K562 (cell line): ENCODE data around the gene MYH15. TPM values are rescaled to one million over a fixed set of nuclear protein-coding genes. Genes with fewer than 3 reads are reported as not detected.

Experiments
- ATAC-seq: fragments of 200-7000 bp; cut with Tn5 transposase; 3 replicates; pipeline ENCODE4 v1.9.1; 2020; ENCODE audit warnings: moderate library complexity
- BruUV-seq: library from RNA; stranded (reverse); fragments of 400-500 nt; replicated peaks from 2 replicates; lab custom pipeline; 2021; lab: Mats Ljungman, UMichigan
- CTCF ChIA-PET: fragments of 300-600 bp; formaldehyde crosslinking; extraction: SDS; loops from one replicate; lab custom pipeline; 2021; ENCODE audit warnings: low intra/inter-chr PET ratio; lab: Yijun Ruan, JAX
- POLR2A ChIA-PET: fragments of 300-600, 350-650 bp; sonication (Branson Sonifier 250); formaldehyde crosslinking; extraction: SDS; loops from one replicate; lab custom pipeline; 2021; ENCODE audit warnings: antibody characterized with exemption, inconsistent platforms; lab: Yijun Ruan, JAX
- DNase-seq, 4 experiments: peaks; one replicate each; pipeline versions ENCODE4 v3.0.0 to v3.0.0-alpha.2; 2011 to 2018; ENCODE audit warnings: low spot score in 3 of 4, mixed read lengths in 3 of 4; ENCODE audit errors: extremely low read depth in 1 of 4
- FAIRE-seq: peaks from 2 replicates; lab custom pipeline; 2011; peaks lifted over from hg19 to GRCh38; lab: Jason Lieb, UNC
- H2AFZ ChIP-seq: 2 replicates; pipeline ENCODE4 v1.6.0; 2011; ENCODE audit warnings: low read depth, low read length, control low read depth, inconsistent platforms
- H3K27ac ChIP-seq: fragments of 200-600 bp; 3 replicates; pipeline ENCODE4 v1.8.0; 2011; ENCODE audit warnings: low read depth, mild to moderate bottlenecking, control low read depth, inconsistent platforms, low read length, moderate library complexity, mixed read lengths; ENCODE audit errors: extremely low read depth
- H3K27me3 ChIP-seq, 2 experiments: fragments of 300-600 bp in 1 of 2; 2 replicates in 1 of 2; 3 replicates in 1 of 2; pipeline versions ENCODE4 v1.6.0 to v1.8.0; 2011; ENCODE audit warnings: inconsistent platforms in 2 of 2, low read length in 2 of 2, mild to moderate bottlenecking in 1 of 2, mixed read lengths in 1 of 2, moderate library complexity in 1 of 2; ENCODE audit not compliant: control insufficient read depth in 2 of 2, insufficient read depth in 2 of 2
- H3K36me3 ChIP-seq: fragments of 300-600 bp; 3 replicates; pipeline ENCODE4 v1.8.0; 2011; ENCODE audit warnings: mild to moderate bottlenecking, low read length, inconsistent platforms; ENCODE audit not compliant: control insufficient read depth, insufficient read depth
- H3K4me1 ChIP-seq, 2 experiments: fragments of 200-600 bp in 1 of 2; replicated peaks in 1 of 2; 2 replicates in 1 of 2; 3 replicates in 1 of 2; pipeline versions ENCODE4 v1.5.1 to v1.8.0; 2011; ENCODE audit warnings: inconsistent platforms in 2 of 2, low read length in 2 of 2, mild to moderate bottlenecking in 1 of 2, mixed read lengths in 1 of 2, moderate library complexity in 1 of 2; ENCODE audit not compliant: control insufficient read depth in 2 of 2, insufficient read depth in 2 of 2
- H3K4me2 ChIP-seq: 2 replicates; pipeline ENCODE4 v1.6.1; 2011; ENCODE audit warnings: low read length, control low read depth, inconsistent platforms, mixed read lengths; ENCODE audit not compliant: insufficient read depth
- H3K4me3 ChIP-seq: fragments of 200-600 bp; sonication (generic), shearing (Covaris generic); 2 replicates; pipeline ENCODE4 v1.5.1; 2016; ENCODE audit warnings: control low read depth, inconsistent platforms
- H3K79me2 ChIP-seq: fragments of 200-600 bp; 3 replicates; pipeline ENCODE4 v1.8.0; 2011; ENCODE audit warnings: low read length, inconsistent platforms; ENCODE audit not compliant: control insufficient read depth, insufficient read depth
- H3K9ac ChIP-seq, 2 experiments: 2 replicates each; pipeline versions ENCODE4 v1.6.0 to v1.6.1; 2011; ENCODE audit warnings: low read depth in 2 of 2, low read length in 2 of 2, control low read depth in 1 of 2, inconsistent platforms in 1 of 2, mild to moderate bottlenecking in 1 of 2, mixed read lengths in 1 of 2; ENCODE audit not compliant: insufficient read depth in 1 of 2
- H3K9me1 ChIP-seq: one replicate; pipeline ENCODE4 v1.6.0; 2011; ENCODE audit warnings: inconsistent platforms, mild to moderate bottlenecking, low read length, moderate library complexity; ENCODE audit not compliant: control insufficient read depth, insufficient read depth
- H3K9me3 ChIP-seq: replicated peaks from 2 replicates; pipeline ENCODE4 v1.5.1; 2011; ENCODE audit warnings: low read depth, low read length, inconsistent platforms; ENCODE audit not compliant: control insufficient read depth, insufficient read depth
- H4K20me1 ChIP-seq: replicated peaks from 2 replicates; pipeline ENCODE4 v1.6.1; 2011; ENCODE audit warnings: low read length, inconsistent platforms, mixed read lengths; ENCODE audit not compliant: control insufficient read depth, insufficient read depth
- ARNT ChIP-seq, 2 experiments: fragments of 450-650 bp; IDR thresholded peaks; 2 replicates each; pipeline ENCODE4 v1.6.1; 2016; ENCODE audit warnings: mild to moderate bottlenecking in 1 of 2
- C11orf30 ChIP-seq: fragments of 450-650 bp; IDR thresholded peaks from 2 replicates; pipeline ENCODE4 v1.6.1; 2016; ENCODE audit warnings: low read depth, mild to moderate bottlenecking
- CREBBP ChIP-seq: IDR thresholded peaks from one replicate; pipeline ENCODE4 v1.6.1; 2012; ENCODE audit warnings: low read depth, mild to moderate bottlenecking, control low read depth, inconsistent platforms, low read length
- SMAD3 ChIP-seq: fragments of 450-650 bp; formaldehyde crosslinking; conservative IDR thresholded peaks from 2 replicates; pipeline ENCODE4 v1.4.0; 2020; ENCODE audit warnings: mild to moderate bottlenecking
- ZNF316 ChIP-seq: fragments of 450-650 bp; IDR thresholded peaks from 2 replicates; pipeline ENCODE4 v1.6.1; 2016
- ZNF561 ChIP-seq: fragments of 450-650 bp; formaldehyde crosslinking; conservative IDR thresholded peaks from 2 replicates; pipeline ENCODE4 v1.4.0; 2020; ENCODE audit warnings: mild to moderate bottlenecking, moderate library complexity
- WGBS: fragments of 100-300 bp; shearing (Covaris generic); methylation state at CpG from one replicate; pipeline ENCODE4 v1.1.6; 2016; ENCODE audit warnings: low coverage, mixed read lengths; ENCODE audit not compliant: insufficient coverage; ENCODE audit errors: missing lambda C conversion rate; 5-methylcytosine and 5-hydroxymethylcytosine counted together
- in situ Hi-C: fragments of 300-500 bp; cut with MboI; formaldehyde crosslinking; loops from 4 replicates; pipeline ENCODE4 v1.15.0; 2018; ENCODE audit warnings: inconsistent platforms, mixed read lengths
- intact Hi-C: fragments of 100-400 bp; cut with micrococcal nuclease; formaldehyde crosslinking; loops from 2 replicates; pipeline ENCODE4 v1.14.2; 2022
- polyA plus RNA-seq, 8 experiments: library from polyadenylated mRNA; depleted of rRNA in 4 of 8; stranded (reverse) in 5 of 8; unstranded in 3 of 8; fragments of >200 nt; fragmentation: Nextera tagmentation in 2 of 8; fragmentation: Illumina TruSeq in 1 of 8; extraction: Ambion mirVana in 2 of 8; extraction: Trizol in 1 of 8; gene quantifications; 2 replicates each; pipeline versions ENCODE4 v1.2.1 to v1.2.3, GENCODE V29; 2011 to 2014; ENCODE audit warnings: inconsistent platforms in 1 of 8, missing spikeins in 1 of 8
- total RNA-seq, 7 experiments: library from RNA; depleted of rRNA in 6 of 7; stranded (reverse); fragments of >200 nt in 6 of 7; fragmentation: Illumina TruSeq in 2 of 7; extraction: Trizol in 2 of 7; gene quantifications; 2 replicates each; pipeline versions ENCODE4 v1.2.1 to v1.2.3, GENCODE V29; 2011 to 2021; ENCODE audit warnings: low replicate concordance in 1 of 7

The MYH15 gene
- total and polyA plus RNA-seq, 9 of the 15 experiments (the other 6 are each of a cell fraction or from before 2014, with no cell fraction given), result 0.03 to 0.29 (median 0.12) TPM

- Histone ChIP-seq H3K27ac (no peak overlapping the region), H3K4me2 (no peak overlapping the region), H3K79me2 (no peaks in the 10 kb centered on the region), H3K27me3 (no peaks in the 10 kb centered on the region), H3K9ac (no peak overlapping the region), H4K20me1 (no peaks in the 10 kb centered on the region), H3K36me3 (peaks cover 79% of the 10 kb centered on the region), H2AFZ (no peak overlapping the region), H3K9me1 (no peaks in the 10 kb centered on the region), H3K4me1 (no peaks in the 10 kb centered on the region), H3K4me3 (no peak overlapping the region), H3K9me3 (no peaks in the 10 kb centered on the region)
- no TSS peak for BruUV-seq
- DNase-seq (no peak), ATAC-seq (no peak), FAIRE-seq (no peak)
- CTCF ChIA-PET, result no interaction called here
- no peak for TF ChIP-seq ZNF561 (CRISPR knock-in tag)
- peak; percentile 44; the same call in 1 of the 2 replicates for TF ChIP-seq C11orf30
- no peak for TF ChIP-seq CREBBP
- no peak for TF ChIP-seq SMAD3 (CRISPR knock-in tag)
- TF ChIP-seq ZNF316, result peak; percentile 66
- no peak for TF ChIP-seq ARNT (IDR thresholded peaks at IDR 0.05)
- 93% methylated on average over 2 of the region's 2 CpGs for WGBS
- intact Hi-C loops (no loop called here), in situ Hi-C loops (no loop called here)
- POLR2A ChIA-PET, result no interaction called here
Observed at GRCh38 chr3:108555966-108556581, 45.7 kb upstream of the MYH15 start.
